ENCODE results near the gene NCOR2. TPM values are rescaled to one million over a fixed set of nuclear protein-coding genes. Genes with fewer than 3 reads are reported as not detected.
A peak's percentile ranks its signal among the peaks of the same experiment; 100 is the strongest.

The NCOR2 gene
- total RNA-seq, 4 donors from 2014 or later, result 211 to 265 (median 225) TPM

- Histone ChIP-seq H3K4me1 (peaks cover 0 to 65% (median 18%) of the 10 kb centered on the region in 4 donors), H3K27ac (peak overlapping the region in 2 of 4 donors; percentile 62 to 71), H3K36me3 (peaks cover 0 to 24% (median 0%) of the 10 kb centered on the region in 3 donors), H3K27me3 (no peaks in the 10 kb centered on the region), H3K9me3 (no peaks in the 10 kb centered on the region), H3K4me3 (no peak overlapping the region)
- TF ChIP-seq EP300 (IDR thresholded peaks at IDR 0.05), result no peak
- TF ChIP-seq, protein P1, sequence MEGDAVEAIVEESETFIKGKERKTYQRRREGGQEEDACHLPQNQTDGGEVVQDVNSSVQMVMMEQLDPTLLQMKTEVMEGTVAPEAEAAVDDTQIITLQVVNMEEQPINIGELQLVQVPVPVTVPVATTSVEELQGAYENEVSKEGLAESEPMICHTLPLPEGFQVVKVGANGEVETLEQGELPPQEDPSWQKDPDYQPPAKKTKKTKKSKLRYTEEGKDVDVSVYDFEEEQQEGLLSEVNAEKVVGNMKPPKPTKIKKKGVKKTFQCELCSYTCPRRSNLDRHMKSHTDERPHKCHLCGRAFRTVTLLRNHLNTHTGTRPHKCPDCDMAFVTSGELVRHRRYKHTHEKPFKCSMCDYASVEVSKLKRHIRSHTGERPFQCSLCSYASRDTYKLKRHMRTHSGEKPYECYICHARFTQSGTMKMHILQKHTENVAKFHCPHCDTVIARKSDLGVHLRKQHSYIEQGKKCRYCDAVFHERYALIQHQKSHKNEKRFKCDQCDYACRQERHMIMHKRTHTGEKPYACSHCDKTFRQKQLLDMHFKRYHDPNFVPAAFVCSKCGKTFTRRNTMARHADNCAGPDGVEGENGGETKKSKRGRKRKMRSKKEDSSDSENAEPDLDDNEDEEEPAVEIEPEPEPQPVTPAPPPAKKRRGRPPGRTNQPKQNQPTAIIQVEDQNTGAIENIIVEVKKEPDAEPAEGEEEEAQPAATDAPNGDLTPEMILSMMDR (IDR thresholded peaks at IDR 0.05), result no peak
- no peak for TF ChIP-seq POLR2A (IDR thresholded peaks at IDR 0.05)
- DNase-seq (ENCODE audit: low spot score in 2 of 2), result no peak
- 82 to 87% methylated on average over 6 to 7 of the region's 11 CpGs for WGBS, 2 donors
Measured at GRCh38 chr12:124531906-124532305, 35.5 kb downstream of the NCOR2 start.

GRCh38 chr12:124531281-124531745 is 36.1 kb downstream of the NCOR2 start:
- Histone ChIP-seq H3K9me3 (no peaks in the 10 kb centered on the region), H3K27ac (peak overlapping the region in 2 of 4 donors; percentile 60 to 71), H3K27me3 (no peaks in the 10 kb centered on the region), H3K4me3 (no peak overlapping the region), H3K4me1 (peaks cover 0 to 65% (median 15%) of the 10 kb centered on the region in 4 donors), H3K36me3 (peaks cover 0 to 24% (median 0%) of the 10 kb centered on the region in 3 donors)
- TF ChIP-seq POLR2A (IDR thresholded peaks at IDR 0.05), result no peak
- no peak for TF ChIP-seq EP300 (IDR thresholded peaks at IDR 0.05)
- TF ChIP-seq, protein P1 (IDR thresholded peaks at IDR 0.05), result no peak
- DNase-seq (ENCODE audit: low spot score in 2 of 2), result no peak
- 39 to 43% methylated on average over 14 of the region's 14 CpGs for WGBS, 2 donors

DNA sequence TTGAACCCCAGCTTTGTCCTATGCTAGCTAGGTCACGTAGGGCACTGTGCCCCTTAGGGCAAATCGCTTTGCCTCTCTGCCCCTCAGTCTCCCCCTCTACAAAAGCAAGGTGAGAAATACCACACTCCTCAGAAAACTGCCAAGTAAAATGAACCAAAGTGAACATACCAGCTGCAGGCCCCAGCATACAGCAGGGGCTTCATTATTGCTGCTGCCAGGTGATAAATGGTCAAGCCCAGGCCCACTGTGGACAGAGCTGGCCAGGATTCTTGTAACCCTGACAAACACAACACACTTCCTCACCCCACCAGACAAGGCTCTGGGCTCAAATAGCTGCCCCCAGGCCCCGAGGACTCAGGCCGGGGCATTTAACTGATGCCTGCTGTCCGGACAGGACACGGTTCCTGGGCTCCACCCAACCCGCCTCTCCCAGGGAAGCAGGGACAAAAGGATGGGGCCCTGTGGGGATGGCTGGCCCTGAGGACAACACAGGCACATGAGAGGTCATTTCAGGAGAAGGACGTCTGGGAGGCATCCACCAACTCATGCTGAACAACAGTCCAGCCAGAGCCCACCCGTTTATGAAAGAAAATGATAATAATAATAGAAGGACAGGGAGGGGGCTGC is 36.7 kb downstream of the NCOR2 start:
- 63 to 69% methylated on average over 5 to 9 of the region's 9 CpGs for WGBS, 2 donors
- peak overlapping the region in 2 of 4 donors; percentile 60 to 71 for H3K27ac ChIP-seq

DNA sequence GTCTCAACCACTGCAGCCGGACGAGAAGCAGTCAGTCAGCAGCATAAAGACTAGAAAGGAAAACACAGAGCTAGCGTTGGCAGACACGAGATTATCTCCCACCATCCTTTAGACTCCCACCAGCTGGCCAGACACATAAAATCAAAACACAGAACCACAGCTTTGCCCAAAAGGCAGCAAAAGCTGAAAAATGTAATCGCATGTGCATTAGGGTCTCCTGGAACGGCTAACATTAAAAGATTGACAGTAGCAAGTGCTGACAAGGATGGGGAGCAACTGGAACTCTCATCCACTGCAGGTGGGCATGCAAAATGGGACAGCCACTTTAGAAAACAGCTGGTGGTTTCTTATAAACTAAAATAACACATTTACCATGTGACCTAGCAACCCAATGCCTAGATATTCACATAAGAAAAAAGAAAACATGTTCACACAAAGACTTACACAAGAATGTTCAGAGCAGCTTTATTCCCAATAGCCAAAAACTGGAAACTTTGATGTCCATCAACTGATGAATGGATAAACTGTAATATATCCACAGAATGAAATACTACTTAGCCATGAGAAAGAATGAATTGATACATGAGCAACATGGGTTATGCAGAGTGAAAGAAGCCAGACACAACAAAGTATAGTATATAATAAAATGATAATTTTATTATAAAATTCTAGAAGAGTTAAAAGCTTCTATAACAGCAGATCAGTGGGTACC is 37.7 kb downstream of the NCOR2 start:
- H3K36me3 ChIP-seq, result peaks cover 0 to 17% (median 0%) of the 10 kb centered on the region in 3 donors
- DNase-seq (ENCODE audit: low spot score in 2 of 2), result no peak
- no peak overlapping the region for H3K4me3 ChIP-seq
- H3K9me3 ChIP-seq, result no peaks in the 10 kb centered on the region
- TF ChIP-seq, protein P1 (IDR thresholded peaks at IDR 0.05), result no peak
- TF ChIP-seq EP300 (IDR thresholded peaks at IDR 0.05) (no peak), POLR2A (IDR thresholded peaks at IDR 0.05) (no peak)
- peaks cover 0 to 72% (median 15%) of the 10 kb centered on the region in 4 donors for H3K4me1 ChIP-seq
- 83 to 89% methylated on average over 6 of the region's 6 CpGs for WGBS, 2 donors
- H3K27ac ChIP-seq, result no peak overlapping the region
- no peaks in the 10 kb centered on the region for H3K27me3 ChIP-seq

More for the DNA sequence above, 36.7 kb downstream of the NCOR2 start:
- Histone ChIP-seq H3K27me3 (no peaks in the 10 kb centered on the region), H3K9me3 (no peaks in the 10 kb centered on the region), H3K36me3 (peaks cover 0 to 24% (median 0%) of the 10 kb centered on the region in 3 donors), H3K4me3 (no peak overlapping the region), H3K4me1 (peaks cover 0 to 65% (median 15%) of the 10 kb centered on the region in 4 donors)
- TF ChIP-seq, protein P1 (IDR thresholded peaks at IDR 0.05), result no peak
- TF ChIP-seq POLR2A (IDR thresholded peaks at IDR 0.05) (no peak), EP300 (IDR thresholded peaks at IDR 0.05) (no peak)
- no peak for DNase-seq (ENCODE audit: low spot score in 2 of 2)

All from tibial nerve (tissue), 4 donors.